ENCODE data around the gene NUDT9. TPM values are rescaled to one million over a fixed set of nuclear protein-coding genes. Genes with fewer than 3 reads are reported as not detected.
"Not testable (repeated sequence)": the region's sequence is repeated elsewhere in the genome, so short reads cannot be mapped to it uniquely, and the experiment has no call there.

The NUDT9 gene
- total and polyA plus RNA-seq, 7 experiments from 2014 or later, result 9.7 to 22.8 (median 16.0) TPM

- Mint-ChIP-seq H3K9me3 (peaks cover 0 to 2% (median 0%) of the 10 kb centered on the region in 11 donors), H3K36me3 (no peaks in the 10 kb centered on the region), H3K27me3 (no peaks in the 10 kb centered on the region), H3K4me3 (peak overlapping the region in 1 of 10 donors; percentile 56), H3K4me1 (peaks cover 14 to 46% (median 35%) of the 10 kb centered on the region in 7 donors), H3K27ac (peak overlapping the region in 7 of 9 donors; percentile 22 to 99 (median 62))
- H3K4me3 ChIP-seq (ENCODE audit: low read length), result no peak overlapping the region
- ChIA-PET CTCF (no interaction called here), POLR2A (interaction anchor here (4.8 kb wide), 1 partner anchor 29 kb away, joined by 53 read pairs; the partner anchor contains the start of gene HSD17B11)
- intact Hi-C loops (cut with micrococcal nuclease), result loop anchor here in 1 of 2 donors (5.0 to 10.0 kb wide), 3 partner anchors 415 to 1878 kb away; partner anchors contain the start of gene PPM1K
- no peaks in the 10 kb centered on the region for H3K9me3 ChIP-seq (ENCODE audit: control insufficient read depth in 2 of 3, low read length in 3 of 3)
- H3K27me3 ChIP-seq (ENCODE audit: control insufficient read depth in 2 of 2, insufficient read depth in 2 of 2, low read length in 2 of 2), result no peaks in the 10 kb centered on the region
- peaks cover 17% of the 10 kb centered on the region in 2 donors for H3K4me1 ChIP-seq (ENCODE audit: control insufficient read depth in 2 of 2, insufficient read depth in 2 of 2, low read length in 2 of 2)
- ATAC-seq, result no peak
- no peak for DNase-seq
- H3K27ac ChIP-seq (ENCODE audit: low read depth, low read length), result no peak overlapping the region
- peaks cover 0 to 7% (median 0%) of the 10 kb centered on the region in 3 experiments for H3K36me3 ChIP-seq (ENCODE audit: control insufficient read depth in 2 of 3, insufficient read depth in 3 of 3, low read length in 3 of 3)
Observed at GRCh38 chr4:87419578-87420249, 2.7 kb upstream of the NUDT9 start.

DNA sequence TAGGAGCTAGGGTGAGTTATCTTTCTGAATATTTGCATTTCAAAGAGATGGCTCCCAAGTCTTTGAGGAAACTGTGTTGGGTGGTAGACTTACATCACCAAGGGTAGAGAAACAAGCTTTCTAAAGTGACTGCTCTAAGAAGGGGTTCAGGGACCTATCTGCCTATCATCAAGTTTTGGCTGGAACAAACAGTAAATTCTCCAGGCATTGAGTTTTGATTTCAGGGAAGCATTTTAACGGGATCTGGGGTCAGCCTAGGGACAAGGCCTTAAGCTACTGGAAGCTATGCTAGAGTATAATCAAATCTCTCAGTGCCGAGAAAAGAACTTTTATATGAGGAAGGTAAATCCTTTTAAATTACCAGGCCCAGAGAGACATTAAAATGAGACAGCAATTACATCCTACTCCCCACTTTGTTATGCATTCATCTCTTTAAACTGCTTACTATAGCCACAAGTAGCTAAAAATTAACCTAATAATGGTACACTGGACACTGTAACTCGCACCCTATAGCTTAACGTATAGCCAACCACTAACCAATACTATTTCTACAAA is 2.0 kb upstream of the NUDT9 start:
- peaks cover 0 to 7% (median 0%) of the 10 kb centered on the region in 3 experiments for H3K36me3 ChIP-seq (ENCODE audit: control insufficient read depth in 2 of 3, insufficient read depth in 3 of 3, low read length in 3 of 3)
- H3K4me1 Mint-ChIP-seq, result peaks cover 14 to 52% (median 39%) of the 10 kb centered on the region in 7 donors
- peak overlapping the region in 1 of 10 donors; percentile 56 for H3K4me3 Mint-ChIP-seq
- POLR2A ChIA-PET, result interaction anchor here (0.8 to 4.8 kb wide), 2 partner anchors 18 to 29 kb away, joined by 3 to 53 read pairs; partner anchors contain the start of gene HSD17B11
- H3K27ac ChIP-seq (ENCODE audit: low read depth, low read length), result no peak overlapping the region
- peaks cover 17% of the 10 kb centered on the region in 2 donors for H3K4me1 ChIP-seq (ENCODE audit: control insufficient read depth in 2 of 2, insufficient read depth in 2 of 2, low read length in 2 of 2)
- H3K36me3 Mint-ChIP-seq, result no peaks in the 10 kb centered on the region
- intact Hi-C loops (cut with micrococcal nuclease), result loop anchor here in 1 of 2 donors (5.0 to 10.0 kb wide), 3 partner anchors 416 to 1877 kb away; partner anchors contain the start of gene PPM1K
- H3K27me3 Mint-ChIP-seq, result no peaks in the 10 kb centered on the region
- H3K27me3 ChIP-seq (ENCODE audit: control insufficient read depth in 2 of 2, insufficient read depth in 2 of 2, low read length in 2 of 2), result no peaks in the 10 kb centered on the region
- H3K9me3 Mint-ChIP-seq, result peaks cover 0 to 2% (median 0%) of the 10 kb centered on the region in 11 donors
- peak overlapping the region in 7 of 9 donors; percentile 28 to 100 (median 98) for H3K27ac Mint-ChIP-seq
- no peak for ATAC-seq
- CTCF ChIA-PET, result interaction anchor here (1.8 kb wide), 1 partner anchor 45 kb away, joined by 7 read pairs; no protein-coding TSS in a partner anchor
- H3K4me3 ChIP-seq (ENCODE audit: low read length), result no peak overlapping the region
- DNase-seq, result no peak
- no peaks in the 10 kb centered on the region for H3K9me3 ChIP-seq (ENCODE audit: control insufficient read depth in 2 of 3, low read length in 3 of 3)

- POLR2A ChIA-PET, result interaction anchor here (0.7 to 4.8 kb wide), 7 partner anchors 33 to 417 kb away, joined by 3 to 53 read pairs (median 4); partner anchors contain the start of genes HSD17B11 and KLHL8
- Mint-ChIP-seq H3K4me1 (peaks cover 16 to 71% (median 57%) of the 10 kb centered on the region in 7 donors), H3K27ac (peak overlapping the region; percentile 4 to 100 (median 98))
Observed at GRCh38 chr4:87423317-87424098, 1.1 kb downstream of the NUDT9 start.

DNA sequence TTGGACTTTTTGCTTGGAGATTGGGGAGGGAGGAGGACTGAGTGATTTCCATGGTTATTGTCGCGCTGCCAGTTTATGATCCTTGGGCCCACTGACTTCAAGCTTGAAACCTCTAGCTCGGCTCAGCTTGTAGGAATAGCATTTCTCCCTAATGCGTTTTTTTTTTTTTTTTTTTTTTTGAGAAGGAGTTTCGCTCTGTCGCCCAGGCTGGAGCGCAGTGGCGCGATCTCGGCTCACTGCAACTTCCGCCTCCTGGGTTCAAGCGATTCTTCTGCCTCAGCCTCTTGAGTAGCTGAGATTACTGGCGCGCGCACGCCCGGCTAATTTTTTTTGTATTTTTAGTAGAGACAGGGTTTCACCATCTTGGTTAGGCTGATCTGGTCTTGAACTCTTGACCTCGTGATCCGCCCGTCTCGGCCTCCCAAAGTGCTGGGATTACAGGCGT is 1.7 kb downstream of the NUDT9 start:
- H3K9me3 Mint-ChIP-seq; H3K36me3 Mint-ChIP-seq; H3K36me3 ChIP-seq (ENCODE audit: control insufficient read depth in 2 of 3, insufficient read depth in 3 of 3, low read length in 3 of 3); H3K9me3 ChIP-seq (ENCODE audit: control insufficient read depth in 2 of 3, low read length in 3 of 3); DNase-seq; H3K27ac ChIP-seq (ENCODE audit: low read depth, low read length); H3K4me3 ChIP-seq (ENCODE audit: low read length); ATAC-seq; H3K27me3 ChIP-seq (ENCODE audit: control insufficient read depth in 2 of 2, insufficient read depth in 2 of 2, low read length in 2 of 2); H3K27me3 Mint-ChIP-seq; CTCF ChIA-PET: not testable (repeated sequence)
- POLR2A ChIA-PET, result interaction anchor here (4.8 kb wide), 1 partner anchor 33 kb away, joined by 53 read pairs; the partner anchor contains the start of gene HSD17B11
- Mint-ChIP-seq H3K4me3 (peak overlapping the region; percentile 76 to 100 (median 98)), H3K27ac (peak overlapping the region in 6 of 9 donors; percentile 63 to 99 (median 92)), H3K4me1 (peaks cover 20 to 76% (median 62%) of the 10 kb centered on the region in 7 donors)
- intact Hi-C loops (cut with micrococcal nuclease), result loop anchor here in 1 of 2 donors (5.0 to 10.0 kb wide), 3 partner anchors 419 to 1873 kb away; partner anchors contain the start of gene PPM1K
- H3K4me1 ChIP-seq (ENCODE audit: control insufficient read depth in 2 of 2, insufficient read depth in 2 of 2, low read length in 2 of 2), result peaks cover 17% of the 10 kb centered on the region in 2 donors

More at GRCh38 chr4:87423317-87424098, 1.1 kb downstream of the NUDT9 start:
- ATAC-seq, result no peak
- Histone ChIP-seq H3K4me1 (ENCODE audit: control insufficient read depth in 2 of 2, insufficient read depth in 2 of 2, low read length in 2 of 2) (peaks cover 17% of the 10 kb centered on the region in 2 donors), H3K36me3 (ENCODE audit: control insufficient read depth in 2 of 3, insufficient read depth in 3 of 3, low read length in 3 of 3) (peaks cover 0 to 7% (median 0%) of the 10 kb centered on the region in 3 experiments), H3K9me3 (ENCODE audit: control insufficient read depth in 2 of 3, low read length in 3 of 3) (no peaks in the 10 kb centered on the region), H3K27me3 (ENCODE audit: control insufficient read depth in 2 of 2, insufficient read depth in 2 of 2, low read length in 2 of 2) (no peaks in the 10 kb centered on the region), H3K27ac (ENCODE audit: low read depth, low read length) (peak overlapping the region; percentile 85), H3K4me3 (ENCODE audit: low read length) (peak overlapping the region; percentile 96)
- H3K4me3 Mint-ChIP-seq, result peak overlapping the region; percentile 94 to 100 (median 98)
- peaks cover 0 to 2% (median 0%) of the 10 kb centered on the region in 11 donors for H3K9me3 Mint-ChIP-seq
- H3K36me3 Mint-ChIP-seq, result no peaks in the 10 kb centered on the region
- intact Hi-C loops (cut with micrococcal nuclease), result loop anchor here (2.0 to 10.0 kb wide), 5 partner anchors 17 to 1874 kb away; partner anchors contain the start of genes HERC5 (in 1 of the 2) and PPM1K (in 1 of the 2)
- H3K27me3 Mint-ChIP-seq, result no peaks in the 10 kb centered on the region
- no peak for DNase-seq
- CTCF ChIA-PET, result interaction anchor here (0.7 kb wide), 1 partner anchor 47 kb away, joined by 4 read pairs; no protein-coding TSS in a partner anchor

- peak overlapping the region in 1 of 10 donors; percentile 59 for H3K4me3 Mint-ChIP-seq
- POLR2A ChIA-PET, result no interaction called here
- H3K4me1 Mint-ChIP-seq, result peaks cover 24 to 86% (median 76%) of the 10 kb centered on the region in 7 donors
- H3K27ac Mint-ChIP-seq, result peak overlapping the region in 3 of 9 donors; percentile 21 to 47 (median 34)
- no peaks in the 10 kb centered on the region for H3K27me3 Mint-ChIP-seq
- no peak for DNase-seq
- no peaks in the 10 kb centered on the region for H3K9me3 ChIP-seq (ENCODE audit: control insufficient read depth in 2 of 3, low read length in 3 of 3)
- no peaks in the 10 kb centered on the region for H3K27me3 ChIP-seq (ENCODE audit: control insufficient read depth in 2 of 2, insufficient read depth in 2 of 2, low read length in 2 of 2)
- CTCF ChIA-PET, result no interaction called here
- peaks cover 0 to 7% (median 0%) of the 10 kb centered on the region in 3 experiments for H3K36me3 ChIP-seq (ENCODE audit: control insufficient read depth in 2 of 3, insufficient read depth in 3 of 3, low read length in 3 of 3)
- peaks cover 0 to 2% (median 0%) of the 10 kb centered on the region in 11 donors for H3K9me3 Mint-ChIP-seq
- peaks cover 17 to 27% of the 10 kb centered on the region in 2 donors for H3K4me1 ChIP-seq (ENCODE audit: control insufficient read depth in 2 of 2, insufficient read depth in 2 of 2, low read length in 2 of 2)
- no peak for ATAC-seq
- intact Hi-C loops (cut with micrococcal nuclease), result loop anchor here in 1 of 2 donors (10.0 kb wide), 1 partner anchor 421 kb away; no protein-coding TSS in a partner anchor
- no peak overlapping the region for H3K4me3 ChIP-seq (ENCODE audit: low read length)
- no peak overlapping the region for H3K27ac ChIP-seq (ENCODE audit: low read depth, low read length)
- H3K36me3 Mint-ChIP-seq, result peaks cover 0 to 3% (median 0%) of the 10 kb centered on the region in 5 donors
Observed at GRCh38 chr4:87425711-87426110, 3.3 kb downstream of the NUDT9 start.

Data from naive thymus-derived CD4-positive, alpha-beta T cell (primary cell).